Kidney (tissue), 14 donors: ENCODE measurements around the gene ARL16. TPM values are rescaled to one million over a fixed set of nuclear protein-coding genes. Genes with fewer than 3 reads are reported as not detected.

Experiments used
- DNase-seq, 5 donors: peaks; one replicate each; pipeline ENCODE4 v3.0.0-alpha.2; 2013 to 2020
- FAIRE-seq: peaks from 2 replicates; lab custom pipeline; 2012; peaks lifted over from hg19 to GRCh38; lab: Jason Lieb, UNC
- H3K27ac ChIP-seq, 2 donors: one replicate each; pipeline ENCODE4 v1.7.0; 2013; ENCODE audit warnings: low read depth in 2 of 2, low read length in 2 of 2, inconsistent platforms in 1 of 2
- H3K27me3 ChIP-seq: one replicate; pipeline ENCODE4 v1.7.1; 2013; ENCODE audit warnings: low read length, inconsistent platforms; ENCODE audit not compliant: control insufficient read depth, insufficient read depth
- H3K36me3 ChIP-seq, 3 donors: one replicate each; pipeline versions ENCODE4 v1.7.0 to v1.7.1; 2013; ENCODE audit warnings: low read length in 3 of 3, control low read depth in 1 of 3, inconsistent platforms in 1 of 3; ENCODE audit not compliant: insufficient read depth in 3 of 3, control insufficient read depth in 2 of 3
- H3K4me1 ChIP-seq, 3 donors: one replicate each; pipeline versions ENCODE4 v1.7.0 to v1.7.1; 2013; ENCODE audit warnings: low read length in 3 of 3, inconsistent platforms in 1 of 3, low read depth in 1 of 3; ENCODE audit not compliant: control insufficient read depth in 2 of 3, insufficient read depth in 2 of 3
- H3K4me3 ChIP-seq, 3 donors: one replicate each; pipeline versions ENCODE4 v1.7.0 to v1.8.1; 2013; ENCODE audit warnings: low read length in 3 of 3, control low read depth in 1 of 3, inconsistent platforms in 1 of 3
- H3K9ac ChIP-seq, 3 donors: one replicate each; pipeline versions ENCODE4 v1.7.0 to v1.7.1; 2013; ENCODE audit warnings: low read length in 3 of 3, control low read depth in 1 of 3, inconsistent platforms in 1 of 3
- H3K9me3 ChIP-seq, 3 donors: one replicate each; pipeline versions ENCODE4 v1.7.0 to v1.7.1; 2013; ENCODE audit warnings: low read length in 3 of 3, control low read depth in 1 of 3, inconsistent platforms in 1 of 3; ENCODE audit not compliant: control insufficient read depth in 2 of 3, insufficient read depth in 1 of 3
- CTCF ChIP-seq: IDR thresholded peaks from 3 replicates; pipeline ENCODE4 v1.5.1; 2012; ENCODE audit warnings: mild to moderate bottlenecking, moderate library complexity, borderline replicate concordance; ENCODE audit not compliant: insufficient read depth; ENCODE audit errors: extremely low read depth
- intact Hi-C: fragments of 100-400 bp; cut with DNase I; formaldehyde crosslinking; loops from one replicate; pipeline ENCODE4 v1.11.1; 2022
- microRNA-seq: library from miRNA; unstranded; fragments of <30 nt; microRNA quantifications from one replicate; pipeline ENCODE4 v1.2.0, GENCODE V29; 2020
- polyA plus RNA-seq: library from polyadenylated mRNA; stranded (reverse); fragments of 350-450 nt; fragmentation: Illumina TruSeq; extraction: RNeasy Lipid Tissue Mini Kit (QIAGEN cat#74804); gene quantifications from one replicate; pipeline ENCODE4 v1.2.3, GENCODE V29; 2014; ENCODE audit warnings: low read depth, low replicate concordance; ENCODE audit not compliant: insufficient read depth
- total RNA-seq: library from RNA; stranded (reverse); fragmentation: NEBNext Ultra II Directional; extraction: Animal tissue kit (Norgen Biotek cat#: 25700); gene quantifications from one replicate; pipeline ENCODE4 v1.2.1, GENCODE V29; 2021
- donor health status: control.
- donor health status: control.
- donor health status: control.
- donor health status: control.
- donor health status: control.
- donor health status: DM: yes; HTN: yes; CAD: no.
- donor health status: Normal renal cell carcinoma (clear cell type).

ARL16 gene
- total and polyA plus RNA-seq, 2 donors from 2014 or later = 34.7 to 76.1 TPM

GRCh38 chr17:81631482-81631881 lies 52.1 kb downstream of the ARL16 start:
- intact Hi-C loops = no loop called here
- no peak for TF ChIP-seq CTCF
- DNase-seq (peak in 1 of 5 donors; percentile 10), FAIRE-seq (no peak)
- H3K4me3 ChIP-seq = no peak overlapping the region
- no peaks in the 10 kb centered on the region for H3K27me3 ChIP-seq
- H3K4me1 ChIP-seq = peaks cover 0 to 9% (median 7%) of the 10 kb centered on the region in 3 donors
- no peak overlapping the region for H3K27ac ChIP-seq
- no peak overlapping the region for H3K9ac ChIP-seq
- H3K9me3 ChIP-seq = no peaks in the 10 kb centered on the region
- H3K36me3 ChIP-seq = peaks cover 1 to 5% (median 2%) of the 10 kb centered on the region in 3 donors

Small RNA genes within 50 kb of the gene (microRNA-seq; reads per million reads assigned to microRNA genes)
- not detected for gene MIR6786

Other genes starting within 250 kb of the ARL16 start
- 2,632 TPM for gene ACTG1, start 171.0 kb downstream of the ARL16 start, total RNA-seq
- 1,350 TPM for gene ACTG1, start 171.0 kb downstream of the ARL16 start, polyA plus RNA-seq
- gene FSCN2, start 155.4 kb downstream of the ARL16 start, total RNA-seq = 3.8 TPM
- gene FSCN2, start 155.4 kb downstream of the ARL16 start, polyA plus RNA-seq = 0.26 TPM
- 28.6 TPM for gene FAAP100, start 131.4 kb downstream of the ARL16 start, total RNA-seq
- 13.2 TPM for gene FAAP100, start 131.4 kb downstream of the ARL16 start, polyA plus RNA-seq
- 86.4 TPM for gene NPLOC4, start 46.7 kb downstream of the ARL16 start, total RNA-seq
- gene NPLOC4, start 46.7 kb downstream of the ARL16 start, polyA plus RNA-seq = 41.5 TPM
- 2.1 TPM for gene TSPAN10, start 46.6 kb downstream of the ARL16 start, total RNA-seq
- 1.9 TPM for gene TSPAN10, start 46.6 kb downstream of the ARL16 start, polyA plus RNA-seq
- 3.2 TPM for gene PDE6G, start 27.3 kb downstream of the ARL16 start, total RNA-seq
- gene PDE6G, start 27.3 kb downstream of the ARL16 start, polyA plus RNA-seq = 5.4 TPM
- 28.2 TPM for gene OXLD1, start 17.2 kb downstream of the ARL16 start, total RNA-seq
- gene OXLD1, start 17.2 kb downstream of the ARL16 start, polyA plus RNA-seq = 51.9 TPM
- 18.8 TPM for gene CCDC137, start 17.1 kb downstream of the ARL16 start, total RNA-seq
- gene CCDC137, start 17.1 kb downstream of the ARL16 start, polyA plus RNA-seq = 14.7 TPM
- gene HGS, start 214 bp upstream of the ARL16 start, total RNA-seq = 95.3 TPM
- gene HGS, start 214 bp upstream of the ARL16 start, polyA plus RNA-seq = 85.5 TPM
- 52.4 TPM for gene MRPL12, start 19.6 kb upstream of the ARL16 start, total RNA-seq
- gene MRPL12, start 19.6 kb upstream of the ARL16 start, polyA plus RNA-seq = 251 TPM
- gene SLC25A10, start 28.5 kb upstream of the ARL16 start, total RNA-seq = 19.9 TPM
- gene SLC25A10, start 28.5 kb upstream of the ARL16 start, polyA plus RNA-seq = 94.5 TPM
- 9.3 TPM for gene GCGR, start 120.4 kb upstream of the ARL16 start, total RNA-seq
- 37.2 TPM for gene GCGR, start 120.4 kb upstream of the ARL16 start, polyA plus RNA-seq
- gene MCRIP1, start 149.5 kb upstream of the ARL16 start, total RNA-seq = 88.3 TPM
- gene MCRIP1, start 149.5 kb upstream of the ARL16 start, polyA plus RNA-seq = 151 TPM
- not detected for gene PPP1R27, start 151.3 kb upstream of the ARL16 start, total RNA-seq
- gene PPP1R27, start 151.3 kb upstream of the ARL16 start, polyA plus RNA-seq = not detected
- 482 TPM for gene P4HB, start 176.7 kb upstream of the ARL16 start, total RNA-seq
- gene P4HB, start 176.7 kb upstream of the ARL16 start, polyA plus RNA-seq = 411 TPM
- 453 TPM for gene ARHGDIA, start 187.5 kb upstream of the ARL16 start, total RNA-seq
- 424 TPM for gene ARHGDIA, start 187.5 kb upstream of the ARL16 start, polyA plus RNA-seq
- 59.3 TPM for gene ALYREF, start 207.8 kb upstream of the ARL16 start, total RNA-seq
- gene ALYREF, start 207.8 kb upstream of the ARL16 start, polyA plus RNA-seq = 45.3 TPM
- 88.6 TPM for gene ANAPC11, start 207.9 kb upstream of the ARL16 start, total RNA-seq
- 220 TPM for gene ANAPC11, start 207.9 kb upstream of the ARL16 start, polyA plus RNA-seq
- gene NPB, start 218.4 kb upstream of the ARL16 start, total RNA-seq = 0.66 TPM
- 1.4 TPM for gene NPB, start 218.4 kb upstream of the ARL16 start, polyA plus RNA-seq
- gene PCYT2, start 227.6 kb upstream of the ARL16 start, total RNA-seq = 28.4 TPM
- gene PCYT2, start 227.6 kb upstream of the ARL16 start, polyA plus RNA-seq = 104 TPM
- gene SIRT7, start 234.4 kb upstream of the ARL16 start, total RNA-seq = 25.2 TPM
- 17.4 TPM for gene SIRT7, start 234.4 kb upstream of the ARL16 start, polyA plus RNA-seq
- gene MAFG, start 243.9 kb upstream of the ARL16 start, total RNA-seq = 18.2 TPM
- gene MAFG, start 243.9 kb upstream of the ARL16 start, polyA plus RNA-seq = 8.3 TPM